ENCODE data around the gene MEGF6.

GRCh38 chr1:3485016-3485415, 126.3 kb downstream of the MEGF6 start:
- TF ChIP-seq CTCF (IDR thresholded peaks at IDR 0.05; ENCODE audit: low read depth, low read length) (no peak), EZH2phosphoT487 (IDR thresholded peaks at IDR 0.05; ENCODE audit: low read depth) (no peak)

Data from OCI-LY3 (cell line).